EL (cell line): ENCODE measurements around the gene IQSEC3.
"Not testable (repeated sequence)": the region's sequence is repeated elsewhere in the genome, so short reads cannot be mapped to it uniquely, and the experiment has no call there.

Experiments used
- DNase-seq: peaks from one replicate; pipeline ENCODE4 v3.0.0-alpha.2; 2016

Gene IQSEC3

DNA sequence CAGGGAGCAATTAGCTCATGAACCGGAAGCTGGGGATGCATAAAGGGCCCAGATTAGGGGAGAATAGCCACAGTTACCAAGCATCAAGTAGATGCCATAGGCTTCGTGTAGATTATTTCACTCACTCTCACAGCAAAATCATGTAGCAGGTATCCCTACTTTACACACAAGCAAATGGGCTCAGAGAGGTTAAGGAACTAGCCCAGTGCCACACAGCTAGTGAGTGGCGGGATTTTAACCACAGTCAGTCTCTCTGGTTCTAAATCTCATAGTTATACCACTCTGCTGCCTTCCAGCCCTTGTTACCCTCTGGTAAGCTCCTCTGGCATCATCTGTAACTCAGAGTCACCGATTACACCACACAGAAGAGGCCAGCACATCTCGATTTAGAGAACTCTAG lies 49.0 kb downstream of the IQSEC3 start:
- no peak for DNase-seq

DNA sequence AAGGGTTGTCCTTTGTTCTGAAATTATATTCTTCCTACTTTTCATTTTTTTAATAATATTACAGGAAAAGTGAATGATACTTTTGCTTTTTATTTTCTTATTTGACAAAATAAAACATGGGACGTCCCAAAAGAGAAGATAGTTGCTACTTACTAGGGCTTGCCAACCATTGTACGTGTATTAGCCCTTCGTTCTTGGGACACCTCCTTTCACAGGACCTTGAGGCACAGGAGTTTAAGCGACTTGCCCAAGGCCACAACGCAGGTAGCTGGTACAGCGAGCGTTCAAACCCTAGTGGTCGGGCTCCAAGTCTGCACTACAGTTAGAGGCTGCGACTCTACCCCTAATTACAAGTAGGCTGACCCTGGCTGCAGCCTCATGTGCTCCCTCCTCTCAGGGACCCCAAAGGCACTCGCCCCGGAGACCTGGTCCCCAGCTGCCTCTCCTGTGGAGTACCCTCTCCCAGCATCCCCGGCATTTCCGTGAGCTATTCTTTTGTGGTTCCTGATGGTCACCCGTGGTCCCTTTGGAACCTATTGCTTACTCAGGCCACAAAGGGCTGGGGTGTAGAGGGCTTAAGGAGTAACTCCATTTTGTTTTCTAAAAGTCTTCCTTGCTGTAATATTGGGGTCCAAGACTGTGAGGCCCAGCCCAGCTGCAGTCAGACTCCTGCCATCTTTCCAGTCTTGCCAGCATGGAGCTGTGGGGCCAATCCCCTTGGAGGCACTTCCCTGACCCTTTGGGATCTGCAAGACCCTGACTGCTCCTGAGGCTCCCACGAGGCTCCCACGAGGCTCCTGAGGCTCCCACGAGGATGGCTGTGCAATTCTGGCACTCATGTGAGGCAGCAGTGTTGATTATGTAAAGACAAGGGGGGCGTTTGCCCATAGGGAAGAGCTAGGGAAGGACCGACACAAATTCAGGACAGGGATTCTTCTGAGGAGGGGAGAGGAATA lies 49.7 kb downstream of the IQSEC3 start:
- no peak for DNase-seq

DNA sequence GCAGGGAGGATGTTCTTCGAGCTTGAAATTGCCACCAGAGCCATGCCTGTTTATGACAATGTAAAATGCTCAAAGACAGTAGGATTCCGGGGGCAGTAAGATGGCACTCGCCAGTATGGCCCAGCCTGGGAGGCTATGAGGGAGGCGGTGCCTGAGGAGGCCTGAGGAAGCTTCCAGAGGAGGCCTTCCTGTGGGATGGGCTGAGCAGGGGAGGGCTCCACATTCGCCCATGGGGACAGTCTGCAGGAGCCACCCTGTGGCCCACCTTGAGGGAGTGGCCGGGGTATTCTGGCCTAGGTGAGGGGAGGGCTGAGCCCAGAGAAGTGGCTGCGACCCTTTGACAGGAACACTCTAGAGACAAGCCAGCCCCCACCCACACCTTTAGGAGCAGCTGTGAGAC lies 50.7 kb downstream of the IQSEC3 start:
- no peak for DNase-seq

DNA sequence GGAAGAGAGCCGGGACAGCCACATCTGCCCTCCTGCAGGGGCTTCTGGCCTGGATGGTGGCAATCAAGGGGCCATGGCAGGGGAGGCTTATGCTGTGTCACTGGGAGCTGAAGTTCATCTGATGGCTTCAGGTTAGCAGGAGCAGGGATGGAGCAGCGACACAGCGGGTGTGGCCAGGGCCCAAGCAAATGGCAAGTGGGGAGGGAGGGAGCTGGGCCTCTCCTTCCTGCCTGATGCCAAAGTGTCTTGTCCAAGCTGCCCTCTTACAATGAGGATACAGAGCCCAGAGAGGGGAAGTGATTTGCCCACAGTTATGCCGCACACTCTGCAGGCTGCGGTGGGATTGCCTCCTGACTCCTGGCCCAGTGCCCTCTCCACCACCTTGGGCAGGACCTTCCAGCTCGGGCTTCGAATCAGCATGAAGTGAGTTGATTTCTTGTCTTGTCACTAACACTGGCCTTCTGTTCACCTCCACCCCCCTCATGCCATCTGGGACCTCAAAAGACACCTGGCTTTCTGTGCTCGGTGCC lies 51.3 kb downstream of the IQSEC3 start:
- DNase-seq: no peak

DNA sequence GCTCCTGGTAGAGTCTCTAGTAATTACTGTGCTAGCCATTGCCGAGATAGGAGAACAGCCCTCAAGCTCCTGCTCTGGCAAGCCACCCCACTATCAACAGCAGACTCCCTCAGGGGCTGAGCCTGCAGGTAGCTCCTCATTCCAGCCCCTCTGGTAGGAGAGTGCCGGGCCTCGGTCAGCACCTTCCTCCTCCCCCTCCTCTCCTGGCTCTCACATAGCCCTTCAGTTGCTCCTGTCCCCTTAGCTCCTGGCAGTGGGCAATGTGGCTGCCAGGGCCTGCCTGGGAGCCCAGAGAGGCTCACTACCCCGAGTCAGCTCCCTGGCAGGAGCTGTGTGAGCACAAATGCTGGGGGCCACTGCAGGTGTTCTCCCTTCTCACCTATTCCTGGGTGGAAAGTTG lies 52.0 kb downstream of the IQSEC3 start:
- no peak for DNase-seq

DNA sequence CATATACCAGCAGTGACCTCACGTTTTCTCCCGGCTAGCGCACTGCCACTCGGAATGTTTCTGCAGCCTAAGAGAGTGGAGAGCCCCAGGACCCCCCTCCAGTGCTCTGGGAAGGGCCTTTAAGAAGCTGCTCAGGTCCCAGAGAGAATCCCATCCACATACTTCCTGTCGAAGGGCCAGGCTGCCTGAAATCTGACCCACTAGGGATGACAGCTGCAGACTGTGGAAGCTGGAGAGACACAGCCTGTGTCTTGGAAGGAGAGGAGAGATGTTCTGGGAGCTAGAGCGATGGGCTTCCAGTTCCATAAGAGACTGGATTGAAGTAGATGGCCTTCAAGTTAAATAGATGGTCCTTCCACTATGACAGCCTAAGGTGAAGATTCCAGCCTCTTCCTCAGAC lies 54.4 kb downstream of the IQSEC3 start:
- DNase-seq: no peak

DNA sequence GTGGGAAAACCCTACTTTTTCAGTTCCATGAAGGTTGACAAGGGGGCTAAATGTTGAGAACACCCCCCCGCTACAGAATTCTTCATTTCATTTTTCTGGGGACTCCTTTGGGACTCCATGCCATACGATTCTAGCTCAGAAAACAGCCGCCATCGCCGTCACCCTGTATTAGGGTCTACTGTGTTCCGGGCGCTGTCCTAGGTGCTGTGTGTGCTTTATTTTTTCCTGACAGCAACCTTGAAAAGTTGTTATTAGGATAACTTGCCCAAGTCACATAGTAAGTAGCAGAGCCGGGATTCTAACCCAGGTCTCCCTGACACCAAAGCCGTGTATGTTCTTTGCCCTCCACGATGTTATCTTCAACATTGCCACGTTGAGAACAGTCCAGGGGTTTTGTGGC lies 55.1 kb downstream of the IQSEC3 start:
- DNase-seq: no peak

DNA sequence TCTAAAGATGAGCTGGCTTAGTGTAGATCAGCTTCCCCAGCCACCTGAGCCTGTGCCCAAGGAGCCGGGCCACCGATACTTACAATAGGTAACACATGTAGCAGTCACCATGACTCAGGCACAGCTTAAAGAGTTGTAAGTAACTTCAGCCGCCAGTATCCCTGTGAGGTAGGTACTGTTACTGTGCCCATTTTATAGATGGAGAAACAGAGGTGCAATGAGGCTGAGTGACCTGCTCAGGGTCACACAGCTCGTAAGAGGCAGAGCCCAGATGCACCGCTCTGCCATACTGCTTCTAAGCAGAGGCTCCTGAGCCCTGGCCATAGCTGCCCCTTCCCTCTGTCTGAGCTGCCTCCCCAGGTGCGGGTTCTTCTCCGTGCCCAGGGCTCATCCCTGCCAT lies 58.5 kb downstream of the IQSEC3 start:
- DNase-seq: no peak

DNA sequence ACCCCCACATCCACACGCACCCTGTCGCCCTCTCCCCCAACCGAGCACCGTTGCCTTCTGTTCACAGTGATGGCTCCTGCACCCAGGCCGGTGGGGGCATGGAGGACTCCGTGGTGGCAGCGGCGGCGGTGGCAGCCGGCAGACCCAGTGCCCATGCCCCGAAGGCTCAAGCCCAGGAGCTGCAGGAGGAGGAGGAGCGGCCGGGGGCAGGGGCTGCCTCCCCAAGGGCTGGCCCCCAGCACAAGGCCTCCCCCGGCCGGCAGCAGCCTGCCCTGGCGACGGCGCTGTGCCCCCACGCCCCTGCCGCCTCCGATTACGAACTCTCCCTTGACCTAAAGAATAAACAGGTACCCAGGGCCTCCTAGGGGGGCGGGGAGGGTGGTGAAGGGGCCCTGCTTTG lies 59.0 kb downstream of the IQSEC3 start:
- no peak for DNase-seq

DNA sequence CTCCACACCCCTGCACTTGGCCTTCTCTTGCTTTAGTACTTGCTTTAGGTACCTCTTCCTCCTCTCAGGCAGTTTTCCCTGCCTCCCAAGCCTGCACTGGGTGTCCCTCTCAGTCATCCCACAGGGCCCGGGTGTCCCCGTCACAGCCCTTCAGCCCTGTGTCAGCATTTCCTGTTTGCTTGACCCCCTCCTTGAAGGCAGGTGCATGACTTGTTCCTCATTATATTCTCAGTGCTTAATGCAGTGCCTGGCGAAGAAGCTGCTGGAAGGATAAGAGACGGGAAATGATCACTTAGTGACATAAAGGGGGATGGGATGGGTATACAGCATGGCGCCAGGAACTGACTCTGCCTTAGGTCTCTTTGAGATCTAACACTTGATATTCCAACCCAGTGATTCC lies 61.5 kb downstream of the IQSEC3 start:
- no peak for DNase-seq

DNA sequence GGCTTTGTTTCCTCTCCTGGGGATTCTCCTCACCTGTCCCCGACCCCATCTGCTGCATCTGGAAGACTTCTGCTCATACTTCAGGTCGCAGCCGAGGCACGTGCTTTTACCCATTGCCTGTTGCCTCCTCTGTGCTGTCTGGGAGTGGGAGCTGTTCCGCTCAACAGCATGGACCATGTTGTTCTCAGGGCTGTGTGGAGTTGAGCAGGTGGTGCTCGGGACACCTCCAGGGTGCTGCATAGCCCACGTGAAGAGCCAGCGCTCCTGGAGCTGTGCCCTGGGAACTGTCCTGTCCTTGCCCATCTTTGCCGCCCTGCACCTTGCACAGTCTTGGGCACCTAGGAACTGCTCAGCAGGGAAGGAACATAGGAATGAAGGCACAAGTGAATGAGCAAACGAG lies 62.4 kb downstream of the IQSEC3 start:
- DNase-seq: no peak

DNA sequence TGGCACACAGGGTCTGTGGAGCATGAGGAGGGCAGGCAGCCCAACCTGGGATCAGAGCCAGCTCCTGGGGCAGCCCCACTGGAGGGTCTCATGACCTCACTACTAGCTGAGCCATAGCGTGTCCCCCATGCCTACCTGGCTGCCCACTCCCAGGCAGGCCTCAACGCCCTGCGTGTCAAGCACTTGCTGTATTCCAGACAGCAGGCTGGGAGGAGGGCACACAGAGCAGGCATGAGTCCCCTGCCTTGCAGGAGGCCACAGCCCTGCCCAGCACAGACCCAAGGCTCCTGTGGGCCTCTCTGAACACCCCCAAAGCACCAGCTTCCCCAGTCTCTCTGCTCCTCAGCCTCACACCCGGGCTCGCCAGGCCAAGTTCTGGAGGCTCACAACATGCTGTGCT lies 64.0 kb downstream of the IQSEC3 start:
- no peak for DNase-seq

DNA sequence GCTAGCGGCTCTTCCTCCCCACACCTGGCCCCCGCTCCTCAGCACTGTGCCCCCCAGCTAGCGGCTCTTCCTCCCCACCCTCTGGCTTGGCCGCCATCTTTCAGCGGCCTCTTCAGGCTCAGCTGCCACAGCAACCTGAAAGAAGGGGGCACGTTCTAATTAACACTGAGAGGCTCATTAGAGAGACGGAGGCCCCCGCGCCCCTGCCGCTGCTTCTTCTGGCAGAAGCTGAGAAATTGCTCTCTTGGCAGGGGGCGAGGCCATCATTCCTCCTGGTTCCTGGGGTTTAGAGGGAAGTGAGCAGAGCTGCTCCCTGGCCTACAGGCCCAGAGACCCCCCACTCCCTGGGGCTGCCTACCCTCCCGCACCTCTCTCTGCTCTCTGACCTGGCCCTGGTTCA lies 64.4 kb downstream of the IQSEC3 start:
- DNase-seq: no peak

DNA sequence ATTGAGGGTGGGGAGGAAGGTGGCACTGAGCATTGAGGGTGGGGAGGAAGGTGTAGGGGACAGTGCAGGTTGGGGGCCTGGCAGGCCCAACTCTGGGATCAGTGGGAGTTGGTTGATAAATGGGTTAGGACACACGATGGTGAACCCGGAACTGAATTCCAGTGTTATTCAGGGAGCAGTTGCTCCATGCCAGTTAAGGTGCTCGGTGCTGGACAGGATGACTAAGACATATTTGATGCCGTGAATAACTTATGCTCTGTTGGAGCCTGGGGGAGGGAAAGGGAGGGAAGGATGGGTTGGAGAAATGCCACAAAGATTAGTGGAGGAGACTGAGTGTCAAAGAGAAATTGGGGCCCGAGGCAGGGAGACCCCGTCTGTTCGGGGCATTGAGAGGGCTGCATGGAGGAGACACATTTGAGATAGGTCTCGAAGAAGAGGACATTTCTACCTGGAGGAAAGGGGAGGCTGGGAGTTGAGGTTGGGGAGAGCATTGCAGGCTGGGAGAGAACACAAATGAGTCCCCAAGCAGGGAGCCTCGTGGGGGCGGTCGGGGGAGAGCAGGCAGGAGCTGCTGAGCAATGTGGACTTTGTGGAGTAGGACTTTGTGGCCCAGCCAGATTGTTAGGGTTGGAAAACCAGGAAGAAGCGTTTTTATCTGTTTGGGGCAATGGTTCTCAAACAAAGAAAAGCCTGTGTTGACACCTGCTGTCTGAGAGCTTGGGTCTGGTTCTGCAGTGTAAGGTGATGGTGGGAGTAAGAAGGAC lies 65.3 kb downstream of the IQSEC3 start:
- peak; percentile 9 for DNase-seq

DNA sequence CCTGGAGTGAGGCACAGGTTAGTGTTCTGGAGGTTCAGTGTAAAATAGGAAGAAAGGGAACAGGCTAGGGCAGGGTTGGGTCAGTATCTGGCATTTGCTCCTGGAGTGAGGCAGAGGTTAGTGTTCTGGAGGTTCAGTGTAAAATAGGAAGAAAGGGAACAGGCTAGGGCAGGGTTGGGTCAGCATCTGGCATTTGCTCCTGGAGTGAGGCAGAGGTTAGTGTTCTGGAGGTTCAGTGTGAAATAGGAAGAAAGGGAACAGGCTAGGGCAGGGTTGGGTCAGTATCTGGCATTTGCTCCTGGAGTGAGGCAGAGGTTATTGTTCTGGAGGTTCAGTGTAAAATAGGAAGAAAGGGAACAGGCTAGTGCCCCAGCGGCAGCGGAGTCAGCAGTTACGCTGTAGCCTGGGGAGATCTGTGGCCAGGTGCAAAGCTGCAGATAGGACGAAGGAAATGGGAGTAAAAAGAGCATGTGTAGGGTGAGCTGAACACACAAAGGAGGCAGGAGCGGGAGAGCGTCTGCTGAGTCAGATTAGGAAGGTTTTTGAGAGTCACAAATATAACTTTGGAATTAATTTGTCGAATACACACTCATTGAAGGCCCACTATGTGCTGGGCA lies 67.2 kb downstream of the IQSEC3 start:
- DNase-seq: not testable (repeated sequence)

DNA sequence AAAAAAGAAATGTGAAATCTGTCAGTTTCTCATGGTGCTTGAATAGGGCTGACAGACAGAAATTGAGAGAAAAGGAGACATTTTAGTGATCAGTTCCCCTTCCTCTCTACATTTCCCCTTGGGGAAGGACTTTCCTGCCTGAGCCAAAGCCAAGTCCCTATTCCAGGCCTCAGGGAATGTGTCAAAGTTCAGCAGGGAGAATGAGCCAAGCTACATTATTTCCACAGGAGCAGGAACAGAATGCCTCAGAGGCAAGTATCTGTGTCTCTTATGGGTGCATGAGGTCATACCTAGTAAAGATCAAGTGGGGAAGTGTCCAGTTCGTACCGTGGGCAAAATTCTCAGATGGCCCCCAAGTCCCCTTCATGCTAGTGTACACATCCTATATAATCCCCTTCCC lies 68.6 kb downstream of the IQSEC3 start:
- no peak for DNase-seq

DNA sequence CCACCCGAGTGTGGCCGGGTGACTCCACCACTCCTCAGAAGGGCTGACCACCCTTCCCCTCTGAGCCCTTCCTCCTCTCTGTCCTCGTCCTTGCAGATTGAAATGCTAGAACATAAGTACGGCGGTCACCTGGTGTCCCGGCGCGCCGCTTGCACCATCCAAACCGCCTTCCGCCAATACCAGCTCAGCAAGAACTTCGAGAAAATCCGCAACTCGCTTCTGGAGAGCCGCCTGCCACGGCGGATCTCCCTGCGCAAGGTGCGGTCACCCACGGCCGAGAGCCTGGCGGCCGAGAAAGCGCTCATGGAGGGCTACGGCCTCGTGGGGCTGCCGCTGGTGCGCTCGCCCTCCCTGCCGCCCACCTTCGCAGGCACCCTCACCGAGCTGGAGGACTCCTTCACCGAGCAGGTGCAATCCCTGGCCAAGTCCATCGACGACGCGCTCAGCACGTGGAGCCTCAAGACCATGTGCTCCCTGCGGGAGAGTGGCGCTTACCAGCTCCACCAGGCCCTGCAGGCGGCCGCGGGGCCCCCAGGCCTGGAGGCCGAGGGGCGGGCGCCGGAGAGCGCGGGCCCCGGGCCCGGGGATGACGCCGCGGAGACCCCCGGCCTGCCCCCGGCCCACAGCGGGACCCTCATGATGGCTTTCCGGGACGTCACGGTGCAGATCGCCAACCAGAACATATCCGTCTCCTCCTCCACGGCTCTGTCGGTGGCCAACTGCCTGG lies 71.8 kb downstream of the IQSEC3 start:
- no peak for DNase-seq

DNA sequence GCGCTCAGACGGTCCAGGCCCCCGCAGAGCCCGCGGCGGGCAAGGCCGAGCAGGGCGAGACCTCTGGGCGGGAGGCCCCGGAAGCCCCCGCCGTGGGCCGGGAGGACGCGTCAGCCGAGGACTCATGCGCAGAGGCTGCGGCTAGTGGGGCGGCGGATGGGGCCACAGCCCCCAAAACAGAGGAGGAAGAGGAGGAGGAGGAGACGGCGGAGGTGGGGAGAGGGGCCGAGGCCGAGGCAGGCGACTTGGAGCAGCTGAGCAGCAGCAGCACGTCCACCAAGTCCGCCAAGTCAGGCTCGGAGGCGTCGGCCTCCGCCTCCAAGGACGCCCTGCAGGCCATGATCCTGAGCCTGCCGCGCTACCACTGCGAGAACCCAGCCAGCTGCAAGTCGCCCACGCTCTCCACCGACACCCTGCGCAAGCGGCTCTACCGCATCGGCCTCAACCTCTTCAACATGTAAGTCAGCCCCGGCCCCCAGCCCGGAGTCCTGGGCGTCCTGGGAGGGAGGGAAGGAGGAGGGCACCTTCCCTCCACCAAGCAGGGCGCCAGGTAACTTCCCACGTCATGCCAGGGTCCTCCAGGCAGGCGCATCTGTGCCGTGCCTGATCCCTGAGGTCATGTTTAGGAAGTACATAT lies 72.4 kb downstream of the IQSEC3 start:
- DNase-seq: peak; percentile 14

DNA sequence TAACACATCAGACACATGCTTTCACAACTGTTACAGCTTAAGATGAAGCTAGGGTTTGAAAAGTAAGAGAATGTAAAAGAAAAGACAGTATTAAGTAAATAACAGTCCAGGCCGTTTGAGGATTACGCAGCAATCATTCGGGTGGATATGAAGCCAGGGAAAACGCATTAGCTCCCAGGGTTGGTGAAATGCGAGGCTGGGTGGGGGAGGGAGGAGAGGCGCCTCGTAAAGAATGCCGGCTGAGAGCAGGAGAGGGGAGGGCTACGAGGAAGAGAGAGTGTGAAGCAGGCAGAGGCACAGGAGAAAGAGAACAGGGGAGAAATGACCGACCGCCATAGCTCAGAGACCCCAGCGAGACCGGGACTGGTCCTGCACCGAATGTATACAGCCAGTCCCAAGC lies 73.0 kb downstream of the IQSEC3 start:
- no peak for DNase-seq

DNA sequence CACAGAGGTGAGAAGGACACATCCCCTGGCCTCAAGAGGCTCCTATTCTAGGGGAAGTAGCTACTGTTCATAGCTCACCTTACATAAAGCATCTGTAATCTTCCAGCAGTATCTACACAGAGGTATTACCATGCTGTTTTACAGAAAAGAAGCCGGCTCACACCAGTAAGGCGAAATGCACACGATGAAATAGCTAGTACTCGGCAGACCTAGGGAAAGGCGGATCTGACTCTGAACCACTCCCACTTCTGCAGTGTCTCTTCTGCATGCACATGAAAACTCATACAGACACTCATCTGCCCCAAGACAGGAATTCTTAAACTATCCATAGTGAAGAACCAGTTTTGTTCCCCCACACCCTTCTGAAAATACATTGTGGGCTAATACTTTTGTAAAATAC lies 73.6 kb downstream of the IQSEC3 start:
- DNase-seq: no peak

DNA sequence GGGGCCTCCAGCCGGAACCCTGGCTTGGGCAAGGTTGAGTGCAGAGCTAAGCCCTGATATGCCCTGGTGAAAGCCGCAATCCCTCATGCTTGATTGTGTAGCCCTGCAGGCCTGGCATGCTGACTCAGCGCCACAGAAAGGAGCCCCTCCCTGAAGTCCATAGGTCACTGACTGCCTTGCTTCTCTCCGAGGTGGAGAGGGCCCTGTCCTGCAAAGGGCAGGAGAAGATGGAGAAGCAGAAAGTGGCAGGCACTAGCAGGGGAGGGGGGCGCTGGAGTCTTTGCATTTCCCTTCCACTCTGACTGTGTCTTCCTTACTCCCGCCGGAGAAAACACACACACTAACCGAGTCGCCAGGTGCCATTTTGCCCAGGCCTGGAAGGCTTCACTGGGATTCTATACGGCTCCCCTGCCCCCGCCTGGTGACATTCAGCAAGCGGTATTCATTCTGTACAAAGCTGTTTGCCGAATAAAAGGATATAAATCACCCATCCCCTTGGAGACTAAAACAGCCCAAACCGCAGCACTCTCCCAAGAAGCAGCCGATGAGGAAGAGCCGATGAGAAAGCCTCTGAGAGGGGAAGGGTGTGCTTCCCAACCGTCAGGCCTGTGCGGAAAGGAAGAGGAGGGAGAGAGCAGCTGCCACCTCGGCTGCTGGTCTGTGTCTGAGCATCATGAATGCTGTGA lies 77.5 kb downstream of the IQSEC3 start:
- DNase-seq: no peak
